GM21526 (cell line): ENCODE measurements around the gene STARD13.

Source experiments
- ATAC-seq: cut with Tn5 transposase; IDR thresholded peaks from one replicate; pipeline ENCODE4 v1.9.1; 2021; ENCODE audit warnings: moderate library complexity; ENCODE audit not compliant: unreplicated experiment, low FRiP score

Gene STARD13

DNA sequence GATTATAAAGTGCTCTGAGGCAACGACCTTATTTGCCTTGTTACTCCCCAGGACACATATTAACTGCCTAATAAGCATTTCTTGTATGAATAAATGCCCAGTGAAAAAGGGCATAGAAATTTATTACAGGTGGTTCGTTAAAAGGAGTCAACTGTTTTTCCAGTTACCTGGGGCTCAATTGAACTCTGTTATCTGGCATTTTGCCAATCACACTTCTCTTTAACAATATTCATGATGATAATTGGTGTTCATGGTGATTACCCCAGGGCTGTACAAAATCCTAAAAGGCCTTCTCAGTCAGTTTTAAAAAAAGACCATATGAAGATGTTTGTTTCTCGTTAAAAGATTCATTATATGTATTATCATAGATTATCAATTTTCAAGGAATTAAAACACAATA lies 212.2 kb downstream of the STARD13 start:
- no peak for ATAC-seq

- ATAC-seq = no peak
Measured at GRCh38 chr13:33072759-33073158, 212.8 kb downstream of the STARD13 start.

- ATAC-seq = no peak
Measured at GRCh38 chr13:33072282-33072681, 213.3 kb downstream of the STARD13 start.

DNA sequence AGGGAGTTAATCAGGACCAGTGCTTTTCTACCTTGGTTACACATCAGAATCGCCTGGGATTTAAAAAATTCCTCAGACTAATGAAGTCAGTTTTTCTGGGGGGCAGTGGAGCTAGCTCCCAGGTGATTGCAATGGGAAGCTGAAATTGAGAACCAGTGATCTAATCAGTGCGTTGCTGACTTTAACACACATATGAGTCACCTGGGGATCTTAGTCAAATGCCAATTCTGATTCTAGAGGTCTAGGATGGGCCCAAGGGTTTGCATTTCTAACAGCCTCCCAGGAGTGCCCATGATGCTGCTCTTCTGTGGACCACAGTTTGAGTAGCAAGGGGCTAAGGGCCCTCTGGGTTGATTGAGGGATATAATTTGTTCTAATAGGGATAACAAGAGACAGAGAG lies 214.8 kb downstream of the STARD13 start:
- ATAC-seq = no peak

GRCh38 chr13:33069365-33069764 lies 216.2 kb downstream of the STARD13 start:
- ATAC-seq = no peak

DNA sequence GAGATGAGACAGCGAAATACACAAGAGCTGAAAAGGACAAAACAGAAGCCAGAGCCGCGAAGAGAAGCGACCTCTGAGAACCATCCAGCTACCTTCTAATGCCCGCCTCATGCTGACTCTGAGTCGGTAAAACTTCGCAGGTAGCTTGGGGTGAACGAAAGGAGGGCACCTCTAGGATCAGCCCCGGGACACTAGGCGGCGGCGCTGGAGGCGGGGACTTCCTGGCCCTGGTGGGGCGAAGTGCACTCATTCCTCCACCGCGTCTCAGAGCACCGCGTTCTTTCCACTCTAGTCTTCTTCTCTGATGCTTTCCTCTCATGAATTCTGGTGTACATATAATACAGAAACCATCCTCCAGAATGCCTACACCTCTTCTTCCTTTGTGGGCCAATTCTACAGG lies 219.2 kb downstream of the STARD13 start:
- ATAC-seq = no peak

- no peak for ATAC-seq
Measured at GRCh38 chr13:33060815-33061214, 224.7 kb downstream of the STARD13 start.

DNA sequence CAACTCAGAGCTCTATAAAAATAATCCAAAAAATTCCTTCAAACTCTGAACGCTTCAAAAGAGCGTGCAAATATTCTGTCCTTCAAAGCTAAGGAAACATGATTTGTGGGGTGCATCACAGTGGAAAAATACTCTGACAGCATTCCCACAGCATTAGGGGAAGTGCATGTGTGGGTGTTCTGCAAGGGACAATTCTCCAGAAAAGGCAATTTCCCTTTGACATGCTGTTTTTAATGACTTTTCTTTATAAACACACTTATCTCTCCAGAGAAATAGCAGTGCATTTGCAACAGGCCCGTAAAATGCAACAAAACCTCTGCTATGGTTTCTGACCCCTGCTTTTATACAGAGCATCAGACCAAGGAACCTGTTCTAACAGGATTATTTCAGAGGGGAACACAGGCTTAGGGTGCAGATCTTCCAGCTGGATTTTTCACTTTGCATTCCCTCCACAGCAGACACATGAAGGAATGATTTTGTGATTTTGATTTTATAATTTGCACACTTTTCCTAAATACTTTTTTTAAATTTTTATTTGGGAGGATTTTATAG lies 226.7 kb downstream of the STARD13 start:
- no peak for ATAC-seq

DNA sequence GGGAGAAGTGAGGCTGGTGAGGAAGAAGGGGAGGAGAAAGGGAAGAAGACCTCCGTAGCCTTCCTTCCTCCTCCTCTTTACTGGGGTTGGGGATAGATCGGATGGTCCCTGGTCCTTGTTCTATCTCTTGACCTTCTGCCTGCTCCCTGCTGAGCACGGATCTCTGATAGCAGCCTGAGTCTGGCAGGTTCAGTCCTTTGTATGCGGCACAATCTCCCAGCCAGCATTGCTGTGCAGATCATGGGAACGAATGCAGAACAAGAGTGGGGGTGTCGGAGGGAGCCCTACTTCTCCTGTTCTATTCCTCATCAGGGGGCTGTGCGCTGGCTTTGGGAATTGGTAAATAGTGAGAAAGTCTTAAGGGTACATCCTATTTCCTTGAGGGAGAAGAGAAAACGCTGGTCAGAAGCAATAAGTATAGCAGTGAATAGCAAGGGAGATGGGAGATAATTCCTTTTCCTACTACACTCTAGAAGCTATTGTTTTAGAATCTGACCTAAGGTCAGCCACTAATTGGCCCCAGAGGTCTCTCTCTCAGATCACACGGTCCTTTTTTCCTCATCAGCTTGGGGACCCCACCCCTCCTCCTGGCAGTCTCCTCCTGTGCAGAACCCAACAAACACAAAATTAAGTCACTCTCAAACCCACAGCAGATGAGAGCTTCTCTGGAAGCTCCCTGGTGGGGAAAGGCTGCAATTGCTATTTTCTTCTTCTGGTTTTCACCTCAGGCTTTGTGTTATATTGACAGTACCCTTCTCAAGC lies 228.4 kb downstream of the STARD13 start:
- no peak for ATAC-seq

GRCh38 chr13:33053397-33054066 lies 232.0 kb downstream of the STARD13 start:
- no peak for ATAC-seq
